Measurements from ENCODE around the gene CDH13. TPM values are rescaled to one million over a fixed set of nuclear protein-coding genes. Genes with fewer than 3 reads are reported as not detected.

CDH13 gene
- total and polyA plus RNA-seq, 2 experiments from 2014 or later = 1.6 to 4.4 TPM

- Mint-ChIP-seq H3K27me3 (ENCODE audit: insufficient read depth, low read depth, poor library complexity) (no peaks in the 10 kb centered on the region), H3K9me3 (no peaks in the 10 kb centered on the region), H3K4me1 (no peaks in the 10 kb centered on the region), H3K27ac (no peak overlapping the region), H3K4me3 (no peak overlapping the region), H3K36me3 (ENCODE audit: low read depth) (no peaks in the 10 kb centered on the region)
- H3K4me3 ChIP-seq = no peak overlapping the region
- H4K20me1 ChIP-seq (replicated peaks; ENCODE audit: insufficient read depth) = no peaks in the 10 kb centered on the region
- H3K36me3 ChIP-seq (ENCODE audit: insufficient read depth) = no peaks in the 10 kb centered on the region
- H3K4me2 ChIP-seq = no peak overlapping the region
- no peak for ATAC-seq
- no peaks in the 10 kb centered on the region for H3K4me1 ChIP-seq (ENCODE audit: insufficient read depth)
- TF ChIP-seq EZH2phosphoT487 (IDR thresholded peaks at IDR 0.05; ENCODE audit: unreplicated experiment) (no peak), NANOG (IDR thresholded peaks at IDR 0.05; ENCODE audit: borderline replicate concordance) (no peak), CREB1 (CRISPR knock-in tag; IDR thresholded peaks at IDR 0.05; ENCODE audit: low read depth) (no peak), ZNF114 (CRISPR knock-in tag; IDR thresholded peaks at IDR 0.05) (no peak)
- H3K9me2 ChIP-seq (ENCODE audit: insufficient read depth) = 0 out of 2 replicates have a peak, but pooled peaks cover 8% of the 10 kb centered on the region
- no peak for DNase-seq (ENCODE audit: low spot score)
- H3K79me2 ChIP-seq (replicated peaks; ENCODE audit: insufficient read depth) = no peaks in the 10 kb centered on the region
- H3K27me3 ChIP-seq (ENCODE audit: insufficient read depth) = no peaks in the 10 kb centered on the region
- H3F3A ChIP-seq (replicated peaks; ENCODE audit: low read depth) = no peaks in the 10 kb centered on the region
- H3K27ac ChIP-seq (ENCODE audit: low read depth) = no peak overlapping the region
- H2AFZ ChIP-seq = no peak overlapping the region
These were observed 738.4 kb downstream of the CDH13 start for GRCh38 chr16:83365166-83365565.

- Histone ChIP-seq H2AFZ (no peak overlapping the region), H3K4me2 (no peak overlapping the region), H3K9me2 (ENCODE audit: insufficient read depth) (0 out of 2 replicates have a peak, but pooled peaks cover 8% of the 10 kb centered on the region), H3K27me3 (ENCODE audit: insufficient read depth) (no peaks in the 10 kb centered on the region), H4K20me1 (replicated peaks; ENCODE audit: insufficient read depth) (no peaks in the 10 kb centered on the region), H3K4me1 (ENCODE audit: insufficient read depth) (no peaks in the 10 kb centered on the region), H3K79me2 (replicated peaks; ENCODE audit: insufficient read depth) (no peaks in the 10 kb centered on the region), H3K4me3 (no peak overlapping the region), H3K36me3 (ENCODE audit: insufficient read depth) (no peaks in the 10 kb centered on the region), H3K27ac (ENCODE audit: low read depth) (no peak overlapping the region), H3F3A (replicated peaks; ENCODE audit: low read depth) (no peaks in the 10 kb centered on the region)
- Mint-ChIP-seq H3K4me3 (no peak overlapping the region), H3K36me3 (ENCODE audit: low read depth) (no peaks in the 10 kb centered on the region), H3K27ac (no peak overlapping the region), H3K9me3 (no peaks in the 10 kb centered on the region), H3K4me1 (no peaks in the 10 kb centered on the region), H3K27me3 (ENCODE audit: insufficient read depth, low read depth, poor library complexity) (no peaks in the 10 kb centered on the region)
- no peak for DNase-seq (ENCODE audit: low spot score)
- ATAC-seq = no peak
- no peak for TF ChIP-seq EZH2phosphoT487 (IDR thresholded peaks at IDR 0.05; ENCODE audit: unreplicated experiment)
- no peak for TF ChIP-seq CREB1 (CRISPR knock-in tag; IDR thresholded peaks at IDR 0.05; ENCODE audit: low read depth)
- no peak for TF ChIP-seq REST (IDR thresholded peaks at IDR 0.05; ENCODE audit: unreplicated experiment)
- TF ChIP-seq NANOG (IDR thresholded peaks at IDR 0.05; ENCODE audit: borderline replicate concordance) = no peak
- TF ChIP-seq ZNF462 (CRISPR knock-in tag; IDR thresholded peaks at IDR 0.05) = no peak
- no peak for TF ChIP-seq JUNB (IDR thresholded peaks at IDR 0.05; ENCODE audit: unreplicated experiment)
- no peak for TF ChIP-seq ETS1 (IDR thresholded peaks at IDR 0.05)
- no peak for TF ChIP-seq STAT1 (IDR thresholded peaks at IDR 0.05; ENCODE audit: unreplicated experiment)
- no peak for TF ChIP-seq POLR2AphosphoS5 (IDR thresholded peaks at IDR 0.05; ENCODE audit: low read depth)
- no peak for TF ChIP-seq EZH2 (IDR thresholded peaks at IDR 0.05; ENCODE audit: low read depth, unreplicated experiment)
These were observed 739.5 kb downstream of the CDH13 start for GRCh38 chr16:83366228-83366627.

Data from GM23338 (cell line).